Stomach (tissue), 9 donors: ENCODE data around the gene HLA-E. TPM values are rescaled to one million over a fixed set of nuclear protein-coding genes. Genes with fewer than 3 reads are reported as not detected.
"Not testable (repeated sequence)": the region's sequence is repeated elsewhere in the genome, so short reads cannot be mapped to it uniquely, and the experiment has no call there.

Experiments
- DNase-seq, 2 donors: peaks; one replicate each; pipeline versions ENCODE4 v3.0.0 to v3.0.0-alpha.2; 2013 to 2019
- H3K27ac ChIP-seq, 5 donors: fragments of 200-600 bp in 4 of 5; sonication (generic) in 4 of 5; one replicate each; pipeline ENCODE4 v1.5.1; 2013 to 2019; ENCODE audit warnings: mild to moderate bottlenecking in 1 of 5, moderate library complexity in 1 of 5
- H3K27me3 ChIP-seq, 3 donors: fragments of 200-600 bp; sonication (generic); one replicate each; pipeline ENCODE4 v1.5.1; 2017 to 2019; ENCODE audit warnings: mixed run types in 1 of 3
- H3K36me3 ChIP-seq, 4 donors: fragments of 200-600 bp; sonication (generic); 1 replicate in 3 of 4; 2 replicates in 1 of 4; pipeline ENCODE4 v1.5.1; 2016 to 2019
- H3K4me1 ChIP-seq, 4 donors: fragments of 200-600 bp; sonication (generic); one replicate each; pipeline ENCODE4 v1.5.1; 2016 to 2019
- H3K4me3 ChIP-seq, 4 donors: fragments of 200-600 bp; sonication (generic) in 3 of 4; one replicate each; pipeline ENCODE4 v1.5.1; 2016 to 2019; ENCODE audit warnings: mild to moderate bottlenecking in 1 of 4
- H3K9me3 ChIP-seq, 4 donors: fragments of 200-600 bp; sonication (generic); one replicate each; pipeline ENCODE4 v1.5.1; 2016 to 2019
- CTCF ChIP-seq, 7 experiments: fragments of 450-650 bp in 4 of 7; fragments of 200-600 bp in 3 of 7; sonication (generic) in 3 of 7; IDR thresholded peaks; one replicate each; pipeline ENCODE4 v1.5.1; 2016 to 2019; ENCODE audit warnings: antibody characterized with exemption in 7 of 7, control low read depth in 2 of 7, mild to moderate bottlenecking in 1 of 7
- EP300 ChIP-seq: sonication (generic); formaldehyde crosslinking; IDR thresholded peaks from one replicate; pipeline ENCODE4 v1.6.1; 2017; ENCODE audit warnings: antibody characterized with exemption
- POLR2A ChIP-seq, 4 donors: fragments of 450-650 bp; IDR thresholded peaks; one replicate each; pipeline ENCODE4 v1.6.1; 2016; ENCODE audit warnings: antibody characterized with exemption in 4 of 4, control low read depth in 2 of 4, mild to moderate bottlenecking in 1 of 4, moderate library complexity in 1 of 4
- POLR2AphosphoS5 ChIP-seq, 3 donors: sonication (generic); formaldehyde crosslinking; IDR thresholded peaks; one replicate each; pipeline ENCODE4 v1.6.1; 2016; ENCODE audit warnings: antibody characterized with exemption in 3 of 3
- WGBS, 5 donors: extraction: QIAGEN DNeasy Blood & Tissue Kit in 3 of 5; methylation state at CpG; one replicate each; pipeline versions ENCODE4 v1.1.5 to v1.1.7; 2013 to 2018; 5-methylcytosine and 5-hydroxymethylcytosine counted together
- intact Hi-C: fragments of 100-400 bp; cut with DNase I; formaldehyde crosslinking; loops from one replicate; pipeline ENCODE4 v1.15.1; 2023; ENCODE audit warnings: low total_unique reads
- polyA plus RNA-seq, 3 donors: library from polyadenylated mRNA; stranded (reverse); fragments of 200-250 nt; gene quantifications; one replicate each; pipeline ENCODE4 v1.2.3, GENCODE V29; 2013
- total RNA-seq, 5 donors: library from RNA; depleted of rRNA; stranded (reverse); fragments of >200 nt; gene quantifications; one replicate each; pipeline versions ENCODE4 v1.1.0 to v1.2.3, GENCODE V29; 2014 to 2016
- donor health status: healthy with polysubstance abuse.
- donor health status: Bipolar disorder and iron deficiency.
- donor health status: healthy.

HLA-E gene
- total and polyA plus RNA-seq, 8 donors: 120 to 566 (median 245) TPM

GRCh38 chr6:30520522-30520921 lies 31.2 kb downstream of the HLA-E start:
- no peak for TF ChIP-seq POLR2A (IDR thresholded peaks at IDR 0.05)
- no peak for TF ChIP-seq EP300
- TF ChIP-seq CTCF (IDR thresholded peaks at IDR 0.05): no peak
- H3K4me1 ChIP-seq: peaks cover 0 to 18% (median 8%) of the 10 kb centered on the region in 4 donors
- H3K36me3 ChIP-seq: no peaks in the 10 kb centered on the region
- no peaks in the 10 kb centered on the region for H3K27me3 ChIP-seq
- WGBS, 5 donors: 89 to 95% (median 93%) methylated on average over 6 of the region's 6 CpGs
- intact Hi-C loops: no loop called here
- no peaks in the 10 kb centered on the region for H3K9me3 ChIP-seq
- H3K27ac ChIP-seq: peak overlapping the region in 4 of 5 donors; percentile 37 to 67 (median 54)
- H3K4me3 ChIP-seq: no peak overlapping the region
- DNase-seq: no peak

- peak in 1 of 2 donors; percentile 68 for DNase-seq
- intact Hi-C loops, H3K9me3 ChIP-seq, H3K4me3 ChIP-seq, H3K27me3 ChIP-seq, H3K36me3 ChIP-seq: not testable (repeated sequence)
- Histone ChIP-seq H3K4me1 (peaks cover 0 to 18% (median 6%) of the 10 kb centered on the region in 4 donors), H3K27ac (peak overlapping the region; percentile 17 to 67 (median 45))
- WGBS, 5 donors: 43 to 70% (median 53%) methylated on average over 2 to 7 of the region's 7 CpGs
Observed at GRCh38 chr6:30521082-30521481, 31.8 kb downstream of the HLA-E start.

GRCh38 chr6:30521952-30522351 lies 32.6 kb downstream of the HLA-E start:
- H3K9me3 ChIP-seq, DNase-seq, H3K4me3 ChIP-seq, H3K27ac ChIP-seq, H3K27me3 ChIP-seq, H3K36me3 ChIP-seq, intact Hi-C loops: not testable (repeated sequence)
- H3K4me1 ChIP-seq: peaks cover 0 to 14% (median 1%) of the 10 kb centered on the region in 4 donors
- WGBS, 5 donors: 80 to 86% (median 82%) methylated on average over 5 of the region's 5 CpGs

- H3K4me3 ChIP-seq, H3K9me3 ChIP-seq, H3K36me3 ChIP-seq, H3K27me3 ChIP-seq, DNase-seq, H3K27ac ChIP-seq, intact Hi-C loops: not testable (repeated sequence)
- WGBS, 5 donors: 93 to 98% (median 95%) methylated on average over 3 of the region's 3 CpGs
- peaks cover 0 to 14% (median 7%) of the 10 kb centered on the region in 4 donors for H3K4me1 ChIP-seq
Observed at GRCh38 chr6:30526444-30526843, 37.1 kb downstream of the HLA-E start.

- H3K9me3 ChIP-seq, H3K27me3 ChIP-seq, H3K4me3 ChIP-seq, DNase-seq, H3K36me3 ChIP-seq, intact Hi-C loops: not testable (repeated sequence)
- Histone ChIP-seq H3K27ac (peak overlapping the region in 2 of 5 donors; percentile 67 to 73), H3K4me1 (peaks cover 4 to 30% (median 9%) of the 10 kb centered on the region in 4 donors)
- 83 to 92% (median 86%) methylated on average over 17 of the region's 17 CpGs for WGBS, 5 donors
Observed at GRCh38 chr6:30529349-30529875, 40.1 kb downstream of the HLA-E start.

- Histone ChIP-seq H3K9me3 (no peaks in the 10 kb centered on the region), H3K36me3 (no peaks in the 10 kb centered on the region), H3K4me1 (peaks cover 4 to 30% (median 9%) of the 10 kb centered on the region in 4 donors), H3K27ac (peak overlapping the region in 2 of 5 donors; percentile 67 to 73), H3K4me3 (no peak overlapping the region), H3K27me3 (no peaks in the 10 kb centered on the region)
- no peak for DNase-seq
- WGBS, 5 donors: 47 to 62% (median 56%) methylated on average over 2 of the region's 2 CpGs
- intact Hi-C loops: no loop called here
- TF ChIP-seq POLR2AphosphoS5 (IDR thresholded peaks at IDR 0.05) (no peak), CTCF (IDR thresholded peaks at IDR 0.05) (no peak), EP300 (no peak), POLR2A (IDR thresholded peaks at IDR 0.05) (no peak)
Observed at GRCh38 chr6:30530014-30530413, 40.7 kb downstream of the HLA-E start.
